ENCODE data around the gene CCDC9B.

- TF ChIP-seq CTCF (IDR thresholded peaks at IDR 0.05) (no peak), POLR2A (IDR thresholded peaks at IDR 0.05) (no peak)
Observed at GRCh38 chr15:40365624-40366456, 25.1 kb upstream of the CCDC9B start.

Measured in uterus (tissue), 2 donors.